ENCODE results near the gene OLFML1. TPM values are rescaled to one million over a fixed set of nuclear protein-coding genes. Genes with fewer than 3 reads are reported as not detected.

OLFML1 gene
- total RNA-seq, 2 experiments from 2014 or later, result not detected

GRCh38 chr11:7522546-7522945 is 37.2 kb downstream of the OLFML1 start:
- POLR2A ChIA-PET, result interaction anchor here (0.6 kb wide), 1 partner anchor 13 kb away, joined by 4 read pairs; no protein-coding TSS in a partner anchor
- intact Hi-C loops (cut with DNase I, micrococcal nuclease), result no loop called here
- peaks cover 49% of the 10 kb centered on the region for H3K4me1 Mint-ChIP-seq
- H3K27ac Mint-ChIP-seq, result no peak overlapping the region
- ATAC-seq (no peak), DNase-seq (no peak)
- no peak overlapping the region for H3K4me3 Mint-ChIP-seq
- H3K36me3 Mint-ChIP-seq (ENCODE audit: low read depth), result no peaks in the 10 kb centered on the region
- CTCF ChIA-PET, result interaction anchor here (1.0 to 2.0 kb wide), 3 partner anchors 9 to 21 kb away, joined by 3 to 8 read pairs (median 5); partner anchors contain the start of gene PPFIBP2
- H3K27me3 Mint-ChIP-seq, result no peaks in the 10 kb centered on the region
- H3K9me3 Mint-ChIP-seq (ENCODE audit: low read depth), result no peaks in the 10 kb centered on the region

- Mint-ChIP-seq H3K27ac (peak overlapping the region; percentile 39), H3K9me3 (ENCODE audit: low read depth) (no peaks in the 10 kb centered on the region), H3K36me3 (ENCODE audit: low read depth) (no peaks in the 10 kb centered on the region), H3K4me1 (peaks cover 57% of the 10 kb centered on the region), H3K4me3 (no peak overlapping the region), H3K27me3 (no peaks in the 10 kb centered on the region)
- intact Hi-C loops (cut with DNase I, micrococcal nuclease), result no loop called here
- CTCF ChIA-PET, result interaction anchor here (0.7 kb wide), 1 partner anchor 25 kb away, joined by 3 read pairs; no protein-coding TSS in a partner anchor
- POLR2A ChIA-PET, result interaction anchor here (0.6 kb wide), 1 partner anchor 12 kb away, joined by 4 read pairs; no protein-coding TSS in a partner anchor
- DNase-seq, result no peak
- no peak for ATAC-seq
Observed at GRCh38 chr11:7523416-7524210, 38.3 kb downstream of the OLFML1 start.

- Mint-ChIP-seq H3K27me3 (no peaks in the 10 kb centered on the region), H3K4me1 (peaks cover 62% of the 10 kb centered on the region), H3K36me3 (ENCODE audit: low read depth) (no peaks in the 10 kb centered on the region), H3K9me3 (ENCODE audit: low read depth) (no peaks in the 10 kb centered on the region), H3K4me3 (no peak overlapping the region), H3K27ac (no peak overlapping the region)
- ChIA-PET POLR2A (no interaction called here), CTCF (interaction anchor here (0.6 kb wide), 1 partner anchor 409 kb away, joined by 3 read pairs; no protein-coding TSS in a partner anchor)
- intact Hi-C loops (cut with DNase I, micrococcal nuclease), result no loop called here
- ATAC-seq (no peak), DNase-seq (no peak)
Observed at GRCh38 chr11:7524462-7525235, 39.3 kb downstream of the OLFML1 start.

- CTCF ChIA-PET, result no interaction called here
- Mint-ChIP-seq H3K4me3 (no peak overlapping the region), H3K4me1 (peaks cover 70% of the 10 kb centered on the region), H3K27ac (no peak overlapping the region), H3K9me3 (ENCODE audit: low read depth) (no peaks in the 10 kb centered on the region), H3K27me3 (no peaks in the 10 kb centered on the region), H3K36me3 (ENCODE audit: low read depth) (no peaks in the 10 kb centered on the region)
- DNase-seq (no peak), ATAC-seq (no peak)
- intact Hi-C loops (cut with DNase I, micrococcal nuclease), result no loop called here
- POLR2A ChIA-PET, result no interaction called here
Observed at GRCh38 chr11:7525424-7525823, 40.1 kb downstream of the OLFML1 start.

GRCh38 chr11:7527029-7527428 is 41.7 kb downstream of the OLFML1 start:
- Mint-ChIP-seq H3K9me3 (ENCODE audit: low read depth) (no peaks in the 10 kb centered on the region), H3K27me3 (no peaks in the 10 kb centered on the region), H3K36me3 (ENCODE audit: low read depth) (no peaks in the 10 kb centered on the region), H3K4me3 (no peak overlapping the region), H3K27ac (peak overlapping the region; percentile 69), H3K4me1 (peaks cover 81% of the 10 kb centered on the region)
- ChIA-PET CTCF (interaction anchor here (0.9 kb wide), 1 partner anchor 8 kb away, joined by 3 read pairs; no protein-coding TSS in a partner anchor), POLR2A (no interaction called here)
- peak; percentile 36 for DNase-seq
- ATAC-seq, result peak; percentile 83
- intact Hi-C loops (cut with DNase I, micrococcal nuclease), result no loop called here

- DNase-seq (no peak), ATAC-seq (no peak)
- ChIA-PET CTCF (no interaction called here), POLR2A (no interaction called here)
- Mint-ChIP-seq H3K36me3 (ENCODE audit: low read depth) (no peaks in the 10 kb centered on the region), H3K4me3 (no peak overlapping the region), H3K27ac (peak overlapping the region; percentile 0), H3K9me3 (ENCODE audit: low read depth) (no peaks in the 10 kb centered on the region), H3K4me1 (peaks cover 79% of the 10 kb centered on the region), H3K27me3 (no peaks in the 10 kb centered on the region)
- intact Hi-C loops (cut with DNase I, micrococcal nuclease), result no loop called here
Observed at GRCh38 chr11:7528514-7529049, 43.3 kb downstream of the OLFML1 start.

GRCh38 chr11:7530013-7530640 is 44.8 kb downstream of the OLFML1 start:
- POLR2A ChIA-PET, result no interaction called here
- intact Hi-C loops (cut with DNase I, micrococcal nuclease), result no loop called here

GRCh38 chr11:7531011-7531410 is 45.7 kb downstream of the OLFML1 start:
- Mint-ChIP-seq H3K9me3 (ENCODE audit: low read depth) (no peaks in the 10 kb centered on the region), H3K4me1 (peaks cover 77% of the 10 kb centered on the region), H3K36me3 (ENCODE audit: low read depth) (no peaks in the 10 kb centered on the region), H3K27ac (no peak overlapping the region), H3K4me3 (no peak overlapping the region), H3K27me3 (no peaks in the 10 kb centered on the region)
- POLR2A ChIA-PET, result no interaction called here
- intact Hi-C loops (cut with DNase I, micrococcal nuclease), result no loop called here
- DNase-seq, result no peak
- CTCF ChIA-PET, result interaction anchor here (1.3 to 1.7 kb wide), 2 partner anchors 10 to 23 kb away, joined by 3 to 7 read pairs; no protein-coding TSS in a partner anchor
- ATAC-seq, result peak; percentile 31

More at GRCh38 chr11:7530013-7530640, 44.8 kb downstream of the OLFML1 start:
- Mint-ChIP-seq H3K36me3 (ENCODE audit: low read depth) (no peaks in the 10 kb centered on the region), H3K4me3 (no peak overlapping the region), H3K27me3 (no peaks in the 10 kb centered on the region), H3K27ac (no peak overlapping the region), H3K9me3 (ENCODE audit: low read depth) (no peaks in the 10 kb centered on the region), H3K4me1 (peaks cover 77% of the 10 kb centered on the region)
- ATAC-seq (no peak), DNase-seq (no peak)
- CTCF ChIA-PET, result interaction anchor here (0.6 to 1.7 kb wide), 4 partner anchors 9 to 50 kb away, joined by 3 to 7 read pairs (median 3); no protein-coding TSS in a partner anchor

- POLR2A ChIA-PET, result no interaction called here
- Mint-ChIP-seq H3K4me3 (no peak overlapping the region), H3K9me3 (ENCODE audit: low read depth) (no peaks in the 10 kb centered on the region), H3K4me1 (peaks cover 77% of the 10 kb centered on the region), H3K27me3 (no peaks in the 10 kb centered on the region), H3K36me3 (ENCODE audit: low read depth) (no peaks in the 10 kb centered on the region), H3K27ac (no peak overlapping the region)
- no peak for DNase-seq
- CTCF ChIA-PET, result interaction anchor here (0.7 to 1.7 kb wide), 2 partner anchors 70 to 1114 kb away, joined by 3 to 6 read pairs; partner anchors contain the start of gene APBB1
- ATAC-seq, result no peak
- intact Hi-C loops (cut with DNase I, micrococcal nuclease), result no loop called here
Observed at GRCh38 chr11:7532405-7533145, 47.3 kb downstream of the OLFML1 start.

- H3K27ac Mint-ChIP-seq, result no peak overlapping the region
- H3K9me3 Mint-ChIP-seq (ENCODE audit: low read depth), result no peaks in the 10 kb centered on the region
- intact Hi-C loops (cut with DNase I, micrococcal nuclease), result no loop called here
- POLR2A ChIA-PET, result no interaction called here
- ATAC-seq (no peak), DNase-seq (no peak)
- H3K4me3 Mint-ChIP-seq, result no peak overlapping the region
- H3K36me3 Mint-ChIP-seq (ENCODE audit: low read depth), result no peaks in the 10 kb centered on the region
- CTCF ChIA-PET, result interaction anchor here (0.7 to 1.7 kb wide), 4 partner anchors 12 to 1115 kb away, joined by 3 to 6 read pairs (median 3); partner anchors contain the start of gene APBB1
- peaks cover 77% of the 10 kb centered on the region for H3K4me1 Mint-ChIP-seq
- no peaks in the 10 kb centered on the region for H3K27me3 Mint-ChIP-seq
Observed at GRCh38 chr11:7533199-7534041, 48.1 kb downstream of the OLFML1 start.
